Measurements from ENCODE around the gene AATK. TPM values are rescaled to one million over a fixed set of nuclear protein-coding genes. Genes with fewer than 3 reads are reported as not detected.

The AATK gene
- total RNA-seq, 4 donors from 2014 or later = 0.64 to 2.8 (median 1.1) TPM

DNA sequence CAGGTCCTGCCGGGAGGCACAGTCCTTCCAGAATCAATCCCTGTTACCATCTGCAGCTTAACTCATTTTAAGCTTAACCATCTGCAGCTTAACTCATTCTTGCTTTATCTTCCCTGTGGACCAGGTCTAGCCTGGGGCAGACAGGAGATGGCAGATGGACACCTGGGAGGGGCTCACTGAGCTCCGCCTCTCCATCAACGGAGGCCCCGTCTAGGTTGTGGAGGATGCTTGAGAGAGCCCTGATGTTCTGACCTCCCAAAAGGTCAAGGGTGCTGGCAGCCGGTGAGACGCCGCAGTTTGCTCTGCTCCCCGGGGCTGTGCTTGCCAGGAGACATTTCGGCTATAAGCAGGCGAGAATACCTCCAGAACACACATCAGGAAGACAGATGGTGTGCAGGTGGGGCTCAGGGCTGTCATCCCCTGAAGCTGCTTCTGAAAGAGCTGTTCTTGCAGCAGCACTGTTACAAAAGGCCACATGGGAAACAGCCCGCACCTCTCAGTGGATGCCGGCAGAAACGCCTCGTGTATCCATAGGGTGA is 89.8 kb downstream of the AATK start:
- 88% methylated on average over 10 of the region's 14 CpGs for WGBS

DNA sequence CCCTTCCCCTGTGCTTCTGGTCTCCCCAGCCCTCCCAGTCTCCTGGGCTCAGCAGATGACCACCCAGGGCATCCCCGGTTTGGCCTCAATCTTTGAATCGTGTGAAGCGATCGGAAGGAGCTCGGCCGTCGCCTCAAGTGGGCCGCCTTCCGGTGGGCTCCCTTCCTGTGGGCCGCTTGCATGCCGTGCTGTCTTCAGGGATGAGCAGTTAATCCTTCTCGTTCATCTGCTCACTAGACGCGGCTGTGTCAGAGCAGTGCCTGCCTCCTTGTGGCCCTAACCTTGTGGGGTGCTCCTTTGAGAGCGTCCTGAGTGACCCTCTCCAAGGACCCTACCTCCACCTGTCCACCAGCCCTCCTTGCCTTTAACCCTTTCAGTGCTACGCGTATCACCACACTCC is 90.7 kb downstream of the AATK start:
- Histone ChIP-seq H3K9me3 (no peaks in the 10 kb centered on the region), H3K27ac (no peak overlapping the region), H3K36me3 (peaks cover 38% of the 10 kb centered on the region), H3K4me1 (peaks cover 44% of the 10 kb centered on the region), H3K4me3 (no peak overlapping the region), H3K27me3 (no peaks in the 10 kb centered on the region)
- TF ChIP-seq POLR2AphosphoS5 (IDR thresholded peaks at IDR 0.05) = no peak
- TF ChIP-seq POLR2A (IDR thresholded peaks at IDR 0.05) = no peak
- TF ChIP-seq, protein P1, sequence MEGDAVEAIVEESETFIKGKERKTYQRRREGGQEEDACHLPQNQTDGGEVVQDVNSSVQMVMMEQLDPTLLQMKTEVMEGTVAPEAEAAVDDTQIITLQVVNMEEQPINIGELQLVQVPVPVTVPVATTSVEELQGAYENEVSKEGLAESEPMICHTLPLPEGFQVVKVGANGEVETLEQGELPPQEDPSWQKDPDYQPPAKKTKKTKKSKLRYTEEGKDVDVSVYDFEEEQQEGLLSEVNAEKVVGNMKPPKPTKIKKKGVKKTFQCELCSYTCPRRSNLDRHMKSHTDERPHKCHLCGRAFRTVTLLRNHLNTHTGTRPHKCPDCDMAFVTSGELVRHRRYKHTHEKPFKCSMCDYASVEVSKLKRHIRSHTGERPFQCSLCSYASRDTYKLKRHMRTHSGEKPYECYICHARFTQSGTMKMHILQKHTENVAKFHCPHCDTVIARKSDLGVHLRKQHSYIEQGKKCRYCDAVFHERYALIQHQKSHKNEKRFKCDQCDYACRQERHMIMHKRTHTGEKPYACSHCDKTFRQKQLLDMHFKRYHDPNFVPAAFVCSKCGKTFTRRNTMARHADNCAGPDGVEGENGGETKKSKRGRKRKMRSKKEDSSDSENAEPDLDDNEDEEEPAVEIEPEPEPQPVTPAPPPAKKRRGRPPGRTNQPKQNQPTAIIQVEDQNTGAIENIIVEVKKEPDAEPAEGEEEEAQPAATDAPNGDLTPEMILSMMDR (IDR thresholded peaks at IDR 0.05) = no peak
- TF ChIP-seq EP300 (IDR thresholded peaks at IDR 0.05) = no peak
- WGBS = 87% methylated on average over 17 of the region's 17 CpGs
- DNase-seq (ENCODE audit: low spot score in 2 of 2) = no peak

More for the DNA sequence above, 89.8 kb downstream of the AATK start:
- H3K27me3 ChIP-seq = no peaks in the 10 kb centered on the region
- peaks cover 34% of the 10 kb centered on the region for H3K36me3 ChIP-seq
- H3K9me3 ChIP-seq = no peaks in the 10 kb centered on the region
- H3K4me1 ChIP-seq = peaks cover 45% of the 10 kb centered on the region
- H3K27ac ChIP-seq = no peak overlapping the region
- TF ChIP-seq EP300 (IDR thresholded peaks at IDR 0.05) (no peak), POLR2AphosphoS5 (IDR thresholded peaks at IDR 0.05) (no peak), POLR2A (IDR thresholded peaks at IDR 0.05) (no peak)
- TF ChIP-seq, protein P1 (IDR thresholded peaks at IDR 0.05) = no peak
- H3K4me3 ChIP-seq = no peak overlapping the region
- no peak for DNase-seq (ENCODE audit: low spot score in 2 of 2)

DNA sequence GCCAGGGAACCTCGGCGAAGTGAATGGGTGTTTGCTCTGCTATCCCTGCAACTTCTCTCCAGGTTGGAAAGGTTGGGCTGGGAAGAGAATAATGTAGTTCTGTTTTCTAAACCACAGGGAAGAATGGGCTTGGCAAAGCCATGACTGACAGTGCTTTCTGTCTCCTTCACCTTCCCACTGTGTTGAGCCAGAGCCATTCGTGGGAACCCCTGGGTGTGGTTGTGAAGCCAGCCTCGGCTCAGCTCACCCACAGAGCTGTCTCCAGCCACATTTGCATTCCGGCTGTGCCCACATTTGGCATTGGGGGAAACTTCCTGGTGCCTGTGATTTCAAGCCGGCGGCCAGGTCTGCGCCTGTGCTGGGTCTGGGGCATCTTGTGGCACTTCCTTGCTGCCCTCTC is 91.1 kb downstream of the AATK start:
- no peaks in the 10 kb centered on the region for H3K27me3 ChIP-seq
- DNase-seq (ENCODE audit: low spot score in 2 of 2) = no peak
- TF ChIP-seq, protein P1 (IDR thresholded peaks at IDR 0.05) = no peak
- TF ChIP-seq EP300 (IDR thresholded peaks at IDR 0.05) (no peak), POLR2AphosphoS5 (IDR thresholded peaks at IDR 0.05) (no peak), POLR2A (IDR thresholded peaks at IDR 0.05) (no peak)
- WGBS = 29% methylated on average over 8 of the region's 8 CpGs
- H3K4me1 ChIP-seq = peaks cover 42% of the 10 kb centered on the region
- no peak overlapping the region for H3K4me3 ChIP-seq
- no peak overlapping the region for H3K27ac ChIP-seq
- H3K36me3 ChIP-seq = peaks cover 38% of the 10 kb centered on the region
- no peaks in the 10 kb centered on the region for H3K9me3 ChIP-seq

DNA sequence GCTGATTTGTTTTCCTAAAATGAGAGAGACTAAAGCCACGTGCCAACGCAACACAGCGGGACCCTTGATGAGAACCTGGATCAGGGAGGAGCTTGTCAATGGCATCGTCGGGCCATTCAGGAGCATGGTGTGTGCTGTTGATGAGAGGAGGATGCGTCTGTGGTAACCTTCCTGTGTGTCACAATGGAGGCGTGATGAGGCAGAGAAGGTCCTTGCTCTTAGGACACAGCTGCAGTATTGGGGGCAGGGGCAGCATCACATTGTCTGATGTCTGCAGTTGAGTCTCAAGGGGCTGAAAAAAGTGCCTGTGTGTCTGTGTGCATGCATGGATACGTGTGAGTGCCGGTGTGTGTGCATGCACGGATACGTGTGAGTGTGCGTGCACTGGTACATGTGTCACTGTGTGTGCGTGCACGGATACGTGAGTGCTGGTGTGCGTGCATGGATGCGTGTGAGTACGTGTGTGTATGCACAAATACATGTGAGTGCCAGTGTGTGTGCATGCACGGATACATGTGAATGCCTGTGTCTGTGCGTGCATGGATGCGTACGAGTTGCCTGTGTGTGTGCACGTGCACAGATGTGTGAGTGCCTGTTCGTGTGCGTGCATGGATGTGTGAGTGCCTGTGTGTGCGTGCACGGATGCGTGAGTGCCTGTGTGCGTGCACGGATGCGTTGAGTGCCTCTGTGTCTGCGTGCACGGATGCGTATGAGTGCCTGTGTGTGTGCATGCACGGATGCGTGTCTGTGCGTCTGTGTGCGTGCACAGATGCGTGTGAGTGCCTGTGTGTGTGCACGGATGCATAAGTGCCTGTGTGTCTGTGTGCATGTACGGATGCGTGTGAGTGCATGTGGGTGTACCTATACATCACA is 91.8 kb downstream of the AATK start:
- H3K4me1 ChIP-seq = peaks cover 42% of the 10 kb centered on the region
- WGBS = 84% methylated on average over 40 of the region's 42 CpGs
- peaks cover 36% of the 10 kb centered on the region for H3K36me3 ChIP-seq
- H3K9me3 ChIP-seq = no peaks in the 10 kb centered on the region
- TF ChIP-seq POLR2AphosphoS5 (IDR thresholded peaks at IDR 0.05) = no peak
- TF ChIP-seq POLR2A (IDR thresholded peaks at IDR 0.05) = no peak
- no peak for TF ChIP-seq EP300 (IDR thresholded peaks at IDR 0.05)
- TF ChIP-seq, protein P1 (IDR thresholded peaks at IDR 0.05) = no peak
- DNase-seq (ENCODE audit: low spot score in 2 of 2) = no peak
- no peaks in the 10 kb centered on the region for H3K27me3 ChIP-seq
- no peak overlapping the region for H3K4me3 ChIP-seq
- no peak overlapping the region for H3K27ac ChIP-seq

All from suprapubic skin (tissue), 4 donors.